Measurements from ENCODE around the gene FBLIM1.
A peak's percentile ranks its signal among the peaks of the same experiment; 100 is the strongest.

The FBLIM1 gene

GRCh38 chr1:15834406-15835204 lies 76.0 kb downstream of the FBLIM1 start (continued):
- TF ChIP-seq ZSCAN4 (tag by site-specific recombination; IDR thresholded peaks at IDR 0.05) (0 out of 2 replicates have a peak, but pooled peaks have one; percentile 2), ATF2 (tag by site-specific recombination; IDR thresholded peaks at IDR 0.05; ENCODE audit: low read depth) (peak; percentile 28; the same call in 1 of the 2 replicates), ZNF366 (tag by site-specific recombination; conservative IDR thresholded peaks at IDR 0.05) (peak; percentile 73), ZXDB (tag by site-specific recombination; IDR thresholded peaks at IDR 0.05) (peak; percentile 86), KLF9 (tag by site-specific recombination; IDR thresholded peaks at IDR 0.05; ENCODE audit: low read depth) (peak; percentile 81), ZFP37 (tag by site-specific recombination; IDR thresholded peaks at IDR 0.05) (peak; percentile 61), ZNF16 (tag by site-specific recombination; IDR thresholded peaks at IDR 0.05; ENCODE audit: low read depth) (no peak), ZNF639 (tag by site-specific recombination; IDR thresholded peaks at IDR 0.05) (peak; percentile 76), ZNF394 (tag by site-specific recombination; IDR thresholded peaks at IDR 0.05; ENCODE audit: borderline replicate concordance) (peak; percentile 20), ZNF398 (tag by site-specific recombination; IDR thresholded peaks at IDR 0.05) (peak; percentile 50; the same call in 1 of the 2 replicates), ZNF2 (tag by site-specific recombination; IDR thresholded peaks at IDR 0.05) (peak; percentile 77), ZNF146 (tag by site-specific recombination; IDR thresholded peaks at IDR 0.05) (0 out of 2 replicates have a peak, but pooled peaks have one; percentile 3), ZNF24 (tag by site-specific recombination; IDR thresholded peaks at IDR 0.05) (0 out of 2 replicates have a peak, but pooled peaks have one; percentile 57), FEZF1 (tag by site-specific recombination; IDR thresholded peaks at IDR 0.05) (peak; percentile 99), ZNF423 (tag by site-specific recombination; IDR thresholded peaks at IDR 0.05) (peak; percentile 72), ZNF664 (tag by site-specific recombination; IDR thresholded peaks at IDR 0.05) (no peak), KLF1 (tag by site-specific recombination; IDR thresholded peaks at IDR 0.05) (peak; percentile 75), WT1 (tag by site-specific recombination; IDR thresholded peaks at IDR 0.05) (peak; percentile 42), ZFHX2 (tag by site-specific recombination; conservative IDR thresholded peaks at IDR 0.05) (peak; percentile 97), ZNF561 (tag by site-specific recombination; IDR thresholded peaks at IDR 0.05; ENCODE audit: borderline replicate concordance) (peak; percentile 75; the same call in 1 of the 2 replicates), ZNF449 (tag by site-specific recombination; IDR thresholded peaks at IDR 0.05) (peak; percentile 90), MZF1 (tag by site-specific recombination; IDR thresholded peaks at IDR 0.05; ENCODE audit: borderline replicate concordance) (peak; percentile 86), MEIS1 (CRISPR knock-in tag; IDR thresholded peaks at IDR 0.05; ENCODE audit: borderline replicate concordance) (no peak), ZNF518A (tag by site-specific recombination; conservative IDR thresholded peaks at IDR 0.05; ENCODE audit: low read depth) (peak; percentile 11; the same call in 1 of the 2 replicates), ZFP41 (tag by site-specific recombination; IDR thresholded peaks at IDR 0.05; ENCODE audit: borderline replicate concordance) (no peak), OSR2 (tag by site-specific recombination; IDR thresholded peaks at IDR 0.05) (peak; percentile 99)

Measured in HEK293 (cell line).